Uterus (tissue), 2 donors: ENCODE results near the gene MTFR1L.

Experiments
- POLR2A ChIP-seq, 2 donors: fragments of 450-650 bp; IDR thresholded peaks; one replicate each; pipeline ENCODE4 v1.6.1; 2016; ENCODE audit warnings: antibody characterized with exemption in 2 of 2, mild to moderate bottlenecking in 1 of 2, moderate library complexity in 1 of 2
- TF ChIP-seq, protein P1 (sequence below), 4 experiments: fragments of 200-600 bp in 2 of 4; fragments of 450-650 bp in 2 of 4; sonication (generic) in 2 of 4; IDR thresholded peaks; one replicate each; pipeline ENCODE4 v1.5.1; 2016 to 2019; ENCODE audit warnings: antibody characterized with exemption in 4 of 4, mild to moderate bottlenecking in 2 of 4, moderate library complexity in 1 of 4

DNA sequence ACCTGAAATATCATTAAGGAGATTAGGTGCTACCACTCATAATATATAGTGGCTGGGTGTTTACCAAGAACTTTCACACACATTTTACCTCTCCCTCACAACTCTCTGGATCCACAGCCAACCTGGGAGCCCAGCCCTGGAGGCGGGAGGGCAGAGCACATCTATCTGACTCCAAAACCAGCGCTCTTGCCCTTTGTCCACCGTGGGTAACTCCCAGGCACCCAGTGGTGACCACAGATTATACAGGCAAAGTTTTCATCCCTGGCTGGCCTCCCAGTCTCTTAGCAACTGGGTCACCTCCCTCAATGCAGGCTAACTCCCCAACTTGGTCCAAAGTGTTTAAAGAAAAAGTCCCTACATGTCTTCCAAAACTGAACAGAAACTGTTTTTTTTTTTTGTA lies 53.4 kb downstream of the MTFR1L start:
- TF ChIP-seq, protein P1, sequence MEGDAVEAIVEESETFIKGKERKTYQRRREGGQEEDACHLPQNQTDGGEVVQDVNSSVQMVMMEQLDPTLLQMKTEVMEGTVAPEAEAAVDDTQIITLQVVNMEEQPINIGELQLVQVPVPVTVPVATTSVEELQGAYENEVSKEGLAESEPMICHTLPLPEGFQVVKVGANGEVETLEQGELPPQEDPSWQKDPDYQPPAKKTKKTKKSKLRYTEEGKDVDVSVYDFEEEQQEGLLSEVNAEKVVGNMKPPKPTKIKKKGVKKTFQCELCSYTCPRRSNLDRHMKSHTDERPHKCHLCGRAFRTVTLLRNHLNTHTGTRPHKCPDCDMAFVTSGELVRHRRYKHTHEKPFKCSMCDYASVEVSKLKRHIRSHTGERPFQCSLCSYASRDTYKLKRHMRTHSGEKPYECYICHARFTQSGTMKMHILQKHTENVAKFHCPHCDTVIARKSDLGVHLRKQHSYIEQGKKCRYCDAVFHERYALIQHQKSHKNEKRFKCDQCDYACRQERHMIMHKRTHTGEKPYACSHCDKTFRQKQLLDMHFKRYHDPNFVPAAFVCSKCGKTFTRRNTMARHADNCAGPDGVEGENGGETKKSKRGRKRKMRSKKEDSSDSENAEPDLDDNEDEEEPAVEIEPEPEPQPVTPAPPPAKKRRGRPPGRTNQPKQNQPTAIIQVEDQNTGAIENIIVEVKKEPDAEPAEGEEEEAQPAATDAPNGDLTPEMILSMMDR (IDR thresholded peaks at IDR 0.05) = no peak
- TF ChIP-seq POLR2A (IDR thresholded peaks at IDR 0.05) = no peak
